GM19193 (cell line): ENCODE results near the gene PTS.

ENCODE experiments used
- POLR2A ChIP-seq: IDR thresholded peaks from 4 replicates; pipeline ENCODE4 v1.6.1; 2011; ENCODE audit not compliant: insufficient read depth, insufficient read length; ENCODE audit errors: extremely low read depth

Gene PTS

DNA sequence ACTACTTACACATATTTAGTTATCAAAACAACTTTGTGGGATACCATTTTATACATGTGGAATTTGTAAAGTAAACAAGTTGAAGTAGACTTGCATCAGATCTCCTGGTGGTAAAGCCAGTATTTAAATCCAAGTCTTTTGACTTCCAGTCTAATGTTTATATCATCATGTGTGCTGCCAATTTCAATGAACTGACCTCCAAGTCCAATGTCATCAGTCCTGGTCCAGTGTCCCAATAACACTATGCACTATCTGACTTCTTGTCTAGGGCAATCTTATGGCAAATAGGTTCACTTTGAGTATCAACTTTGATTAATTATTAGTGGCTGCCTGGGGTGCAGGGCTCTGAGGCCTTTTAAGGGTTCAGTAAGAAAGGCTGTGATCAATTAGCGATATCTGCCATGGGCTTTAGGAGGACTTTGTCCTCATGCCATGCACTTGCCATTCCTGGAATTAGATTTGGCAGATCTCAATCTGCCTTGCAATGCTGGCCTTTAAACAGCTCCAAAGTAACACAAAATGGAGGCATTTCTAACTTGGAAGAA, 9.6 kb upstream of the PTS start:
- no peak for TF ChIP-seq POLR2A

DNA sequence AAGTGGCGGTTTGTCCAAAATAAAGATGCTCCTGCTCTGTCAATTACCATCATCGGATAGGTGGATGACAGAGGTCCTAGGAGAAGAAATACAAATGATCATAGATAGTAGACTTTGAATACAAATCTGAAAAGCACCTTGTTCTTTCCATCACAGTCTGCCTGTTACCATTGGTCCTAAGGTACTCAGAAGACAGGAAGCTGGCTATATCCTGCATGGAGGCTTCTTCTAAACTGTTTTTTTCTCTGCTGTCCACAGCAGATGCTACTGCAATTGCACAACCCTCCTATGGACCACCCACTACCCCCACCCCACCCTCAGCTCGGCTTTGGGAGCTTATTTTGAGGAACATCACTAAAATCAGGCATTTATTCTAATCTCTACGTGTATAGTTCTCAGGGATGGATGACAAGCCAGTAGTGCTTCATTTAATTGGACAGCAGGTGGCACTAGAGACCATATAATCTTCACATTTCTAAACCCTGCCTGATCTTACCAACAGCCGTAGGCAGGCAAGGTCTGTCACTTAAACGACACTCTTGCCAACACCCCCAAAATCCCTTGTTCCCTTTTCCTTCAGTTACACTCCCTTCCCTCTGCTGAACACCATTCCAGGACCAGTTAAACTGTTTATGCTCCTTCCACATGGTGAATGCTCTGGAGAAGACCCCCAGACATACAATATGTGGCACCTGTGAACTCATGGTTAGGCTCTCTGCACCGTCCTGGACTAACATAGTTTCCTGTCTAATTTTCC, 6.6 kb upstream of the PTS start:
- TF ChIP-seq POLR2A, result no peak

DNA sequence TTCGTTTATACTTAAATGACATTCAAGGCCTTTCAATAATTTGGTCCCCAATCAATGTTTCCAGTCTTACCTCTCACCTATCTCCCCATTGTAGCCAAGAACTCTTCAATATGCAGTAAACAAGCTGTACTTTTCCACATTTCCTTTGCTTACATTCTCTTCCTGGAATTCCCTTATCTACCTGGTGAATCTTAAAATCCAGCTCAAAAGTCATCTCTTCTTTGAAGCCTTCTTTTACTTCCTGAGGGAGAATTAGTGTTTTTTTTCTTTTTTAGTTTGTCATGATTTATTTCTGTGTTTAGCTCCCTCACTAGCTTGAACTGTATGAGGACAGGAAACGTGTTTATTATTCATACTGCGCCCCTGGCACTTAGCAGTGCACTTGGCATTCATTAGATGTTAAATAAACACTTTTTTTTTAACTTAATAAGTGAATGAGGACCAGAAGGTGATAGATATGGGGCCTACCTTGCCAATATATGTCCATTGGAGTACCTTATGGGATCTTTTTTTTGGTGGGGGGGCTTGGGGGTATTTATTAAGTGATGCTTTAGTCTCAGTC, 4.9 kb upstream of the PTS start:
- no peak for TF ChIP-seq POLR2A

DNA sequence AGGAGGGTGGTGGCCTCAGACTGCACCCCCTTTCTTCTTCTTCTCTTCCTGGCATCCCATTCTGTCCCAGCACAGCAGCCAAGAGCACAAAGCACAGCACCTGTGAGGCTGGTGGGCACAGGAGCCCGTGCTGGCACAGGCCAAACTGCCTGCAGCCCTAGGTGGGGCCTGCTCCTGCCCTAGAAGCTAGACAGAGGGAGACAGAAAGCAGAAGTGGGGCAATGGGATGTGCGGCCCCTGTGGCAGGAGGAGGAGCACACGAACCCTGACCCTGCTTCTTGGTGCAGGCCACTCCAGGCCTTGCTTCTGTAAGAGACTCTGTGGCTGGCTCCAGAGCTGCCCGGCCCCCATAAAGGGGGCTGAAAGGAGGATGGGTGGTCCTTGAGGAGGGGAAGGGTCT, 3.9 kb upstream of the PTS start:
- no peak for TF ChIP-seq POLR2A

DNA sequence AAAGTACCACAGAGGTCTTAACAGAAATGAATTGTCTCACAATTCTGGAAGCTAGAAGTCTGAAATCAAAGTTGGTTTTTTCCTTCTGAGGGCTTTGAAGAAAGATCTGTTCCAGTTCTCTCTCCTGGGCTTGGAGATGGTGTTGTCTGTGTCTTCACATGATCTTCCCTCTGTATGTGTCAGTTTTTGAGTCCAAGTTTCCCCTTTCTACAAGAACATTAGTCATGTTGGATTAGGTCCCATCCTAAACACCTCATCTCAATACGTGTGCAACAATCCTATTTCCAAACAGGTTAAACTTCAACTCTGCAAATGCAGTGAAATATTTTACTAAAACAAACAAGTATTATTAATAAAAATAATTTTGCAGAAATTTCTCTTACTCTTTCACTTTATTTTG, 3.1 kb upstream of the PTS start:
- TF ChIP-seq POLR2A, result no peak

DNA sequence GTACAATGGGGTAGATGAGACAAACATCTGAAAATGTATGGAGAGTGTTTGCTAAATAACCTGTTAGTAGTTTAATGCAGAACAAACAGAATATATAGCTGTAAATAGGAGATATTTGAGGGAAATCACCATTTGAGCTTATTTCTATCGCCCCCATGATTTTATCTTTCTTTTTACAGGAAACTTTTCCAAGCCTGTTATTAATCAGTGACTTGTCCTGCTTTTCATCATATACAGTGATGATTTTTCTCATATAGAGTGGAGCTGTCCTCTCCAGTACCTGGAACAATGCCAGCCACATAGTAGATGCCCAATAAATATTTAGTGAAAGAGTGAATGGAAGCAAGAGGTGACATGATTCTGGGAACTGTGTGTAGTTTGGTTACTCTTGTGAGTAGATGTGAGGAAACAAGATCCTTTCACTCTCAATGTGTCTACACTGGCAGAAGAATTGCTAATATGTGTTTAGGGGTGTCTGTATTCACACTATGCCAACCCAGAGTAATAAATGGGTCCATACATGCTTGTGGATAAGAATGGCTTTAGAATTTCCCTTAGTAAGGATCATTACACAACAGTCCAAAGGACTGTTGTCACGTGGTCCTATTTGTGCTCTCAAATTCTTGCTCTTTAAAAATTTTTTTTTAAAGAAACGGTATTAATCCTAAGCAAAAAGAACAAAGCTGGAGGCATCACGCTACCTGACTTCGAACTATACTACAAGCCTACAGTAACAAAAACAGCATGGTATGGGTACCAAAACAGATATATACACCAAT, 2.3 kb upstream of the PTS start:
- TF ChIP-seq POLR2A, result no peak

DNA sequence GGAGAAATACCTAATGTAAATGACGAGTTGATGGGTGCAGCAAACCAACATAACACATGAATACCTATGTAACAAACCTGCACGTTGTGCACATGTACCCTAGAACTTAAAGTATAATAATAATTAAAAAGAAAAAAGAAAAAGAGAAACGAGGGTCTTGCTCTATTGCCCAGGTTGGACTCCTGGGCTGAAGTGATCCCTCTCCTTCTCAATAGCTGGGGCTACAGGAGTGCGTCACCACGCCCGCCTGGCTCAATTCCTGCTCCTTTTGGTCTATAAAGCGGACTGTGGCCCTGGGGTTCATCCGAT, 521 bp upstream of the PTS start:
- TF ChIP-seq POLR2A, result no peak

DNA sequence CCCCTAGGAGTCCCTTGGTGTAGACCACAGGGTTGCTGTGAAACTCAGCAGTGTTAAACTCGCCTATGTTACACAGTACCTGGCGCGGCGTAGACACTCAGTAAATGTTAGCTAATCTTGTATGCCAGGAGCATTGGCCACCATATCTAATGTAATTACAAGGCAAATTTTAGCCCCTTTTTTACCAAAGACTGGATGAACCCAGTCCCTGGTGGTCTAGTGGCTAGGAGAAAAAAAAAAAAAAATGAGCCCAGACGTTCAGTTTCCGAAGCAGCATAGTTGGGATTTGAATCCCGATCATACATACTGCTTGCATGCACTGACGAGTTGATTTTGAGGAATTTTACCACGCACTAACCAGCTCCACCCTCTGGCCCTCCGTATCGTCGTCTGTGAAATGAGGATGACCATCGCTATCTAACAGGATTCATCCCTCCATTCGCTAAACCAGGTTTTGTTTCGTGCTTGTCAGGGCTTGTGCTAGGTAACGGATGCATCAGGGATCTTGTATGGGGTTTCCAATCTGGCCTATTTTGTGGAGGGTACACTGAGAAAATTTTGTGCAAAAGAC, 688 bp downstream of the PTS start:
- TF ChIP-seq POLR2A, result no peak

DNA sequence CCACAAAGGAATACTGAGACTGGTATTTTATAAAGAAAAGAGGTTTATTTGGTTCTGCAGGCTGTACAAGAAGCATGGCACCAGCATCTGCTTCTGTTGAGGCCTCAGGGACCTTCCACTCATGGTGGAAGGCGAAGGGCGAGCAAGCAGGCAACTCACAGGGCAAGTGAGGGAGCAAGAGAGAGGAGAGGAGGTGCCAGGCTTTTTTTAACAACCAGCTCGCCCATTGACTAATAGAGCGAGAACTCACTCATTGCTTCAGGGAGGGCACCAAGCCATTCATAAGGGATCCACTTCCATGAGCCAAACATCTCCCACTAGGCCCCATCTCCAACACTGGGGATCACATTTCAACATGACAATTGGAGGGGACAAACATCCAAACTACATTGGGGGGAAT, 1.2 kb downstream of the PTS start:
- no peak for TF ChIP-seq POLR2A

DNA sequence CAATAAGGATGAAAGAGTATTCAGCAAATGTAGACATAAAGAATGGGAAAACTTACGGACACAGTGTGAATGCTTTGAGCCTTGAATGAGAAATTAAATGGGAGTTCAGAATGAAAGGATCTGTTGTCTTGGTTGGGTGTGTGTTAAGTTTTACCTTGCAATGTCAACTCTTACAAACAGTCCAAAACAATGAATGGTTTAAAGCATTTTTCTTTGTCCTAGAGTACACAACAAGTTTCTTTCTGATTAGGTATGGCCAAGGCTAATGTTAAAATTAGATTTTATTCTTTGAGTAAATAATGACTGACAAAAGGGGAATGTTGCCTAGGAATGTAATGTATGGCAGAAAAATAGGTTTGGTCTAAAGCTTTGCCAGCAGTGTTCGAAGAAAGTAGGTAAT, 2.5 kb downstream of the PTS start:
- no peak for TF ChIP-seq POLR2A

DNA sequence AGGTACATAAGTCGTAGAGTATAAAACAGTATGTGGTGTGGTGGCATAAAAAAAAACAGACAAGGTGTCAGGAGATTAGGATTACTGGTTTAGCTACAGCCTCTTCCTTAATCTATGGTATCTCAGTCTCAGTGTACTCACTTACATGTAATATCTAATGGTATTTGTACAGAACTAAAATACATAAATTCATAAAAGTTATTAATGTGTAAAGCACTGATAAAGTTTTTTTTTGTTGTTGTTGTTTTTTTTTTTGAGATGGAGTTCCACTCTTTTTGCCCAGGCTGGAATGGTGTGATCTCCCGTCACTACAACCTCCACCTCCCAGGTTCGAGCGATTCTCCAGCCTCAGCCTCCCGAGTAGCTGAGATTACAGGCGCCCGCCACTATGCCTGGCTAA, 2.9 kb downstream of the PTS start:
- TF ChIP-seq POLR2A, result no peak

DNA sequence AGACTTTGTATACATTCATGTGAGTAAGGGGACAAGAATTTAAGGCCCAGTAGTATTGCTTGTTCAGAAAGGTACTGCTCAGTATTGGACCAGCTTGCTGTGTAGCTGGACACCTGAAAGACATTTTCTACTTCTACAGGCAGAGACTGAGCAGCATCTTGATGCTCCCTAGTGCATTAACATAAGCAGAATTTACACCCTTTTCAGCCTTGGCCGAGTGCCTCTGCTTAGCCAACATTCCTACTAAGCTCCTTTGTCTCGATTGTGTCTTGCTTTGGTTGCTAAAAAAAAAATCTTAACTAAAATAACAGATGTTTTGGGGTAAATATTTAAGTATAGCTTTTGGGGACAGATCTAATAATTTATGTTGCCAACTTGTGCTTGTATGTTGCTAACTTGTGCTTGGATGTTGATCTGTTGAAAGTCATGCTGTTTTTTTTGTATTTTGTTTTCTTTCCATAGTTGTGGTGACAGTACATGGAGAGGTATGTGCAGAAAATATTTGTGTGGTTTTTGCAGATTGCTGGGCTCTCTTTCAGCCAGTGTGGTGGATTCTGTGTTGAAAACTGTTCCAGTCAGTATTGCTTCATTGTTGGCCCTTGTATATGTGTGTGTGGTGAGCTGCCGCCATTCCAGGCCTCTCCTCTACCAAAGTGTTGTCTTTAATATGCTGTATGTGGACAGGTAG, 3.7 kb downstream of the PTS start:
- no peak for TF ChIP-seq POLR2A

DNA sequence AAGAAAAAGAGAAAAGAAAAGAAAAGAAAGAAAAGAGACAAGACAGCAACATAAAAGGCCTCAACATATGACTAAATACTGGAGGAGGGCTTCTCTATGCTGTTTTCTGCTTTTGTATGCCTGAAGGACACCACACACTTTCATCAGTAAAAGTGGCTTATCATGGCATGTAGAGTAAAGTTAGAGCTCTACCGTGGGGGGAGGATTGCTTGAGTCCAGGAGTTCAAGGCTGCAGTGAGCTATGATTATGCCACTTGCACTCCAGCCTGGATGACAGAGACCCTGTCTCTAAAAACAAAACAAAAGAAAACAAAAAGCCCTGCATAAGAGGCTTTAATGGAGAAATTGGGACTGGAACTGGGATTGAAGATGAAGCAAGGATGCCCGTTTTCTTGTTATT, 5.7 kb downstream of the PTS start:
- TF ChIP-seq POLR2A, result no peak

DNA sequence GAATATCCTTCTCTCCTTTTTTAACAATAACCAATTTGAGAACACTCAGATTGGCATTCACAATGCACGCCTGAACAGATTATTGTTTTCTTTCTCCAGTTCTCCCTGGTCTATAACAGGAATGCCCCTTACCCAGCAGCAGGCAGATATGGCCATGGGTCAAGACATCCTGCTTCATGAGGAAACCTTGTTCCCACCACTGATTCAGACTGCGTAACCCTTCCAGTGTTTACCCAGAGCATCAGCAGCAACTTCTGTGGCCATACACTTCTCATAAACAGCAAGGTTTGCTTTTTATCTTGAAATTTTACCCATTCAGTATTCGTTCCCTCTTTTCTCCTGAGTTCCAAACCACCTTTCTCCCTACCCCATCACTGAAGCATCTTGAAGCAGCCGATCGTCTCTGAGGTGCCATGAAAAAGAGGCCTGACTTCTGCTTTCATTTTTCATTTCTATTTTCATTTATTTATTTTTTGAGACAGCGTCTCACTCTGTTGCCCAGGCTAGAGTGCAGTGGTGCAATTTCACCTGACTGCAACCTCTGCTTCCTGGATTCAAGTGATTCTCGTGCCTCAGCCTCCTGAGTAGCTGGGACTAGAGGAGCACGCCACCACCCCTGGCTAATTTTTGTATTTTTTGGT, 9.6 kb downstream of the PTS start:
- no peak for TF ChIP-seq POLR2A
